Measurements from ENCODE around the gene FAIM2.

DNA sequence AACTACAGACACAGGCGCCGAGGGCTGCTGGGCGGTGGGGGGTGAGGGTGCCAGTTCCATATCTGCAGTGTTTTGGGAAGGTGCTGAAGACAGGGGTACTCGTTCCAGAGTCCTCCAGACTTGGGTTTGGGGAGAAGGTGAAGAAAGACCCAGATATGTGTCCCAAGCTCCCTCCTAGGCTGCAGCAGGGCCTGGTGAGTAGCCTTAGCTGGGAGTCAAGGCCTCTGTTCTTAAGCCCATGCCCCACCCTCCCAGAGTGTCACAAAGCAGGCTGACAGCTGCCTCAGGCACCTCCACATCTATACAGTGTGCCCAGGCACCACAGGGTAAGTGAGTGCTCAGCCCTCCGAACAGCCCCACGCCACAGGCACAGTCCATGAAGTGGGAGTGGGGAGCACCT is 79.7 kb downstream of the FAIM2 start:
- TF ChIP-seq, protein P1, sequence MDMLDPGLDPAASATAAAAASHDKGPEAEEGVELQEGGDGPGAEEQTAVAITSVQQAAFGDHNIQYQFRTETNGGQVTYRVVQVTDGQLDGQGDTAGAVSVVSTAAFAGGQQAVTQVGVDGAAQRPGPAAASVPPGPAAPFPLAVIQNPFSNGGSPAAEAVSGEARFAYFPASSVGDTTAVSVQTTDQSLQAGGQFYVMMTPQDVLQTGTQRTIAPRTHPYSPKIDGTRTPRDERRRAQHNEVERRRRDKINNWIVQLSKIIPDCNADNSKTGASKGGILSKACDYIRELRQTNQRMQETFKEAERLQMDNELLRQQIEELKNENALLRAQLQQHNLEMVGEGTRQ (IDR thresholded peaks at IDR 0.05): no peak
- TF ChIP-seq, protein P2, sequence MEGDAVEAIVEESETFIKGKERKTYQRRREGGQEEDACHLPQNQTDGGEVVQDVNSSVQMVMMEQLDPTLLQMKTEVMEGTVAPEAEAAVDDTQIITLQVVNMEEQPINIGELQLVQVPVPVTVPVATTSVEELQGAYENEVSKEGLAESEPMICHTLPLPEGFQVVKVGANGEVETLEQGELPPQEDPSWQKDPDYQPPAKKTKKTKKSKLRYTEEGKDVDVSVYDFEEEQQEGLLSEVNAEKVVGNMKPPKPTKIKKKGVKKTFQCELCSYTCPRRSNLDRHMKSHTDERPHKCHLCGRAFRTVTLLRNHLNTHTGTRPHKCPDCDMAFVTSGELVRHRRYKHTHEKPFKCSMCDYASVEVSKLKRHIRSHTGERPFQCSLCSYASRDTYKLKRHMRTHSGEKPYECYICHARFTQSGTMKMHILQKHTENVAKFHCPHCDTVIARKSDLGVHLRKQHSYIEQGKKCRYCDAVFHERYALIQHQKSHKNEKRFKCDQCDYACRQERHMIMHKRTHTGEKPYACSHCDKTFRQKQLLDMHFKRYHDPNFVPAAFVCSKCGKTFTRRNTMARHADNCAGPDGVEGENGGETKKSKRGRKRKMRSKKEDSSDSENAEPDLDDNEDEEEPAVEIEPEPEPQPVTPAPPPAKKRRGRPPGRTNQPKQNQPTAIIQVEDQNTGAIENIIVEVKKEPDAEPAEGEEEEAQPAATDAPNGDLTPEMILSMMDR (IDR thresholded peaks at IDR 0.05): no peak
- TF ChIP-seq HDAC2 (IDR thresholded peaks at IDR 0.05) (no peak), RCOR1 (IDR thresholded peaks at IDR 0.05; ENCODE audit: low read depth, low read length) (no peak), POLR2A (IDR thresholded peaks at IDR 0.05; ENCODE audit: low read length) (no peak), RAD21 (conservative IDR thresholded peaks at IDR 0.05 in 1 of 2, IDR thresholded peaks at IDR 0.05 in 1 of 2) (no peak)

All from A549 (cell line).